ENCODE data around the gene CENPP.

- no peak for TF ChIP-seq GATA3 (IDR thresholded peaks at IDR 0.05; ENCODE audit: low read depth, low read length)
- no peak for TF ChIP-seq GATA2 (IDR thresholded peaks at IDR 0.05; ENCODE audit: low read depth, low read length)
Measured at GRCh38 chr9:92493749-92494387, 168.1 kb downstream of the CENPP start.

Data from SH-SY5Y (cell line).